Ramos (cell line): ENCODE data around the gene GPR162.

Experiments used
- in situ Hi-C: fragments of 300-500 bp; cut with MboI; formaldehyde crosslinking; loops from one replicate; pipeline ENCODE4 v1.14.3; 2022; ENCODE audit warnings: low sequenced_read_pairs; ENCODE audit not compliant: unreplicated experiment

GPR162 gene, protein sequence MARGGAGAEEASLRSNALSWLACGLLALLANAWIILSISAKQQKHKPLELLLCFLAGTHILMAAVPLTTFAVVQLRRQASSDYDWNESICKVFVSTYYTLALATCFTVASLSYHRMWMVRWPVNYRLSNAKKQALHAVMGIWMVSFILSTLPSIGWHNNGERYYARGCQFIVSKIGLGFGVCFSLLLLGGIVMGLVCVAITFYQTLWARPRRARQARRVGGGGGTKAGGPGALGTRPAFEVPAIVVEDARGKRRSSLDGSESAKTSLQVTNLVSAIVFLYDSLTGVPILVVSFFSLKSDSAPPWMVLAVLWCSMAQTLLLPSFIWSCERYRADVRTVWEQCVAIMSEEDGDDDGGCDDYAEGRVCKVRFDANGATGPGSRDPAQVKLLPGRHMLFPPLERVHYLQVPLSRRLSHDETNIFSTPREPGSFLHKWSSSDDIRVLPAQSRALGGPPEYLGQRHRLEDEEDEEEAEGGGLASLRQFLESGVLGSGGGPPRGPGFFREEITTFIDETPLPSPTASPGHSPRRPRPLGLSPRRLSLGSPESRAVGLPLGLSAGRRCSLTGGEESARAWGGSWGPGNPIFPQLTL

GRCh38 chr12:6821591-6822425 lies at the start of gene GPR162:
TSS of gene GPR162 (plus strand) at chr12:6821821. CDS start at chr12:6823899, 2,078 bp downstream.
- in situ Hi-C loops: loop anchor here (5.0 kb wide), 1 partner anchor 70 kb away; the partner anchor contains the start of gene MLF2

GRCh38 chr12:6772331-6772695 lies 49.3 kb upstream of the GPR162 start, which contains the start of gene LAG3:
TSS of gene LAG3 (plus strand) at chr12:6772520. CDS start at chr12:6772853, 333 bp downstream.
- in situ Hi-C loops: no loop called here

- in situ Hi-C loops: no loop called here
Measured at GRCh38 chr12:6772726-6773589, 48.7 kb upstream of the GPR162 start.

DNA sequence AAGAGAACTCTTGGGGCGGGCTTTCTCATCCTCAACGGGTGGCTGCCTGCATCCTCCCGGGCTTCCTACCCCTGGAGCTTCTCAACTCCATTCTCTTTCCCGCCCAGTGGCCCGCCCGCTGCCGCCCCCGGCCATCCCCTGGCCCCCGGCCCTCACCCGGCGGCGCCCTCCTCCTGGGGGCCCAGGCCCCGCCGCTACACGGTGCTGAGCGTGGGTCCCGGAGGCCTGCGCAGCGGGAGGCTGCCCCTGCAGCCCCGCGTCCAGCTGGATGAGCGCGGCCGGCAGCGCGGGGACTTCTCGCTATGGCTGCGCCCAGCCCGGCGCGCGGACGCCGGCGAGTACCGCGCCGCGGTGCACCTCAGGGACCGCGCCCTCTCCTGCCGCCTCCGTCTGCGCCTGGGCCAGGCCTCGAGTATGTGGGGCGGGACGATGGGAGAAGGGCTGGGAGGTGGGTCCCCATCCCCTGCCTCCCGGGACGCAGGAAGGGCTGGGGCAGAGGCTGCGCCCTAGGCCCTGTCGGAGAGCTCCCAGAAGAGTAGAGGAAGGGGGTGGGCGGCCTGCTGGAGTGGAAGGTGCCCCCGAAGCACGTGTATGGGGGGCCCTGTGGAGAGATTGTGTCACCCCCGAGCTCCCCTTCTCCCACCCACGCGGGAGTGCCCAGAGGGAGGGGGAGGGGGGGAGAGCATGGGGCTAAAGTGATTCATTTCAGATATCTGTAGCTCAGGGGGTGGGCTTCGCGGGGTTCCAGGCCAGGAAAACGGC lies 47.9 kb upstream of the GPR162 start:
- in situ Hi-C loops: no loop called here

GRCh38 chr12:6774499-6775062 lies 47.0 kb upstream of the GPR162 start:
- in situ Hi-C loops: no loop called here

GRCh38 chr12:6775185-6776174 lies 46.1 kb upstream of the GPR162 start:
- in situ Hi-C loops: no loop called here

GRCh38 chr12:6777386-6777785 lies 44.2 kb upstream of the GPR162 start:
- in situ Hi-C loops: no loop called here

- in situ Hi-C loops: no loop called here
Measured at GRCh38 chr12:6778217-6778573, 43.4 kb upstream of the GPR162 start.

DNA sequence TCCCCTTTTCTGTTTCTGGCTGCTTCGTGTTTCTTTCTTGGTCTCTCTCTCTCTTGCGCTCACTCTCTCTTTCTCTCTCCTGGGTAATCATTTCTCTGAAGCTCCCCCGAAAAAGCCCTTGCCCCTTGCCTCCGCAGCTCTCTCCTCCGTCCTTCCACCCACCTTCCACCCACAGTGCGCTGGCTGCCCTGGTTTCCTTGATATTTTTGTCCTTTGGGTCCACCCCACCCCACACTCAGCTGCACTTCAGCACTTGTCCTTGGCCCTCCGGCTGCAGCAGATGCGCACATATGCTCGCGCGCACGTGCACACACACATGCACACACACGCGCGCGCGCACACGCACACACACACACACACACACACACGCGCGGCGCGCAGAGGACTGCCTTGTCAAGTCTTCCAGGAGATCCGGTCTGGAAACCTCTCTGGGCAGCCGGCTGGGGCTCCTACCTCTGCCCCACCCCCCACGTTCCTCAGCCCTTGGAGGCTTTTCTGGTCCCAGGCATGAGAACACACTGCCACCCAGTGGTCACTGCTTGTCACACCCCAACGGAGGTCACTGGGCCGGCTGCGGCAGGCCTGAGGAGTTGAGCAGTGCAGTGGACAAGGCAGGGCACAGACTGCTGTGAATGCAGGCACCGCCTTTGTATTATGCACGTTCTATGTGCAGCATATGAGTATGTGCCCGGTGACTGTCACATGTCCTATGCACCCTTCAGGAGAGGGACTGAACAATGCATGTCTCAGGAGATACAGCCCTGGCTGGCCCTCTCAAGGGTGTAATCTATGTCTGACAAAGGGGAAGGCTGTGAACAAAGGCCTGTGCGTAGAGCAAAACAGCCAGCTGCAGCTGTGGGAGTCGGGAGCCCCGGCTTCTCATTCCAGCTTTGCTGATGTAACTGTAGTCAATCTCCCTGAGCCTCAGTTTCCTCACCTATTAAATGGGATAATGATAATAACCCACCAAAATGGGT lies 42.8 kb upstream of the GPR162 start:
- in situ Hi-C loops: no loop called here

DNA sequence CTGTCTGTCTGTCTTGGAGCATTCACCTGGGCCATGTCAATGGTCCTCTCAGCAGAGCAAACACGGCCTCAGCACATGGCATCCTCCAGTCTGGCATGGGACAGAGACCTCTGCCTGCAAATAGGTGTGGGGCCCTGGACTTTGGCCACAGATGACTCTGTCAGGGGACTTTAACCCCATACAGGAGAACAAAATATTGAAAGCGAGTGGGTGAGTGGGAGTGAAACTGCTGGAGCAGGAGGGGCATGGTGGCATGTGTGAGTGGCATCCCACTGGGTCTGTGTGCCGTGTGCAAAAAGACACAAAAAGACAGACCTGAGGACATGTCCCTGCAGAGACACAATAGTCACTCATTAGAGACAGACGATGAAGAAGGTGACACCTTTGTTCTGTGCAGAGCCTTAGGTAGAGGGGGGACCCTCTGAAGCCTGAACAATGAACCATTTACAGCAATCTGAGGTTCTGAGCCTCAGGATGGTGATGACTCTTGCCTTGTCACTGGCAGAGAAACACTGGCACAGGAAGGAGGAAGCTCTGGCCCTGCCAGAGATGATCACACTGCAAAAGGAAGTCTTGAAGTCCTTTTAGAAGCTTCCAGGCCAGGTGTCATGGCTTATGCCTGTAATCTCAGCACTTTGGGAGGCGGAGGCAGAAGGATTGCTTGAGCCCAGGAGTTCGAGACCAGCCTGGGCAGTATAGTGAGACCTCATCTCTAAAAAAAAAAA lies 41.8 kb upstream of the GPR162 start:
- in situ Hi-C loops: no loop called here

DNA sequence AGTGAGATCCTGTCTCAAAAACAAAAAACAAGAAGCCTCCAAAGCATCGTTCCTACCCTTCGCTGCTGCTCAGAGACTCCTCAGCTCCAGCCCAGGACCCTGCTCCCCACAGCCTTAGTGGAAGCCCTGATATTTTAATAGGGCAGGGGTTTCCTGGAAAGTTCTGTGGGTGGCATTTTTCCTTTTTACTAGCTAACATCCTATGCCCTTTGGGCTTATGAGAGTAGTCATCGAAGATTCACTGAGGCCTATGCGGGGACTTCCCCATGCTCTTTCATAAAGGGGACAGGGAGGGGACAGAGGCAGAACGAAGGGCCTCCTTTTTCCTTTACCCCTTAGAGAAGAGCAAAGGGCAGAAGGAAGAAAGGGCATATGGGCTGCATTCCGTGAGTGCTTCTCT lies 41.0 kb upstream of the GPR162 start:
- in situ Hi-C loops: no loop called here

DNA sequence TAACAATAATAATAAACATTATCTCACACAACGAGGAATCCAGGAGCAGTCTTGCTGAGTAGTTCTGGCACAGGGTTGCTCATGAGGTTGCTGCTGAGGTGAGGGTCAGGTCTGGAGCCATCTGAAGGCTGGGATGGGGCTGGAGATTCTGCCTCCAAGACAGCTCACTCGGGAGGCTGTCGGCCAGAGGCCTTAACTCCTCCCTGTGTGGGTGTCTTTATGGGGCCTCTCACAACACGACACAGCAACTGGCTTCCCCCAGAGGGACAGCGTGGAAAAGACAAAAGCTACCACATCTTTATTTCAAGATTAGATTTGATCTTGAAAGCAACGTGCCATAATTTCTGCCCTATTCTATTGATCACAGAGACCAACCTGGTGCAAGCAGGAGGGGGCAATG lies 39.5 kb upstream of the GPR162 start:
- in situ Hi-C loops: no loop called here

GRCh38 chr12:6782850-6783566 lies 38.6 kb upstream of the GPR162 start:
- in situ Hi-C loops: no loop called here

GRCh38 chr12:6783828-6784227 lies 37.8 kb upstream of the GPR162 start:
- in situ Hi-C loops: no loop called here

- in situ Hi-C loops: no loop called here
Measured at GRCh38 chr12:6784296-6784695, 37.3 kb upstream of the GPR162 start.
